Measurements from ENCODE around the gene KRT6A. TPM values are rescaled to one million over a fixed set of nuclear protein-coding genes. Genes with fewer than 3 reads are reported as not detected.

Gene KRT6A
- polyA plus RNA-seq (2012; ENCODE audit: missing spikeins) = not detected

DNA sequence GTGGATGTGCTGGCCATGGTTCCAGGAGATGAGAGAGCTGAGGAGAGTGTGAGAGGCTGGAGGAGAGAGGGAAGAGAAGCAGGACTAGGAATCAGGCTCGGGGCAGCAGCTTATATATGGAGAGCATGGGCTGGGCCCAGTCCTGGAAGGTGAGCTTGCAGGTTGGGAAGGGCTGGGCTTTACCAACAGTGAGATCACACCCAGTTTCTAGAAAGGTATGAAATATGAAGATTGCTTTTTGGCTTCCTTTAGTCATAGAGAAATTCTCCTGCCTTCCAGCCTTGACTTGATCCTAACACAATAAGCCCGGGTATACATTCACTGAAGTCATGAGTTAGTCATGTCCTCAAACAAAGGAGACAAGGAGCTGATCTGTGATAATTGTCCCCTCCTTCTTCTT is at the start of gene KRT6A:
Gene KRT6A (minus strand): TSS at position 86 of the 400 bp plus-strand sequence. CDS start 69 bp downstream, at position 17.
- no peak for TF ChIP-seq POLR2A (IDR thresholded peaks at IDR 0.05; ENCODE audit: low read depth, low read length)
- FAIRE-seq (no peak), DNase-seq (ENCODE audit: insufficient read length) (no peak)

DNA sequence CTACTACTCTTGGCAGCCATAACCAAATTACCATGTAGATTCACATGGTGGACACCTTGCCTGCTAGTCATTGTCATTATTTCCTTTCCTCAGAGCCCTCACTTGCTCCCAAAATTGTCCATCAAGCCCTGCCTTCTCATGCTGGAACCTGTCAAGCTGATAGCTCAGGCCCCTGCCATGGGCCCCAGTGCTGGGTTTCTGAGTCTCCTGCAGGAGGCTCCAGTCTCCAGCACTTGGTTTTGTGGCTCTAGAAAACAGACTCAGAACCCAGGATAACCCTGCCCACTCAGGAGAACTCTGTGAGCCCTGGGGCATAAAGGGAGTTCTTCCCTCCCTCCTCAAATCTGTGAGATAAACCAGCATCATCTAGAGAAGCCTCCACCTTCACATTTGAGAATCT is 49.1 kb upstream of the KRT6A start:
- DNase-seq (ENCODE audit: insufficient read length) = no peak
- no peak for TF ChIP-seq POLR2AphosphoS5 (IDR thresholded peaks at IDR 0.05; ENCODE audit: low read depth, low read length)
- no peak for TF ChIP-seq POLR2A (IDR thresholded peaks at IDR 0.05; ENCODE audit: low read depth, low read length)
- TF ChIP-seq TAF1 (IDR thresholded peaks at IDR 0.05; ENCODE audit: borderline replicate concordance, low read depth, low read length) = no peak
- no peak for FAIRE-seq

DNA sequence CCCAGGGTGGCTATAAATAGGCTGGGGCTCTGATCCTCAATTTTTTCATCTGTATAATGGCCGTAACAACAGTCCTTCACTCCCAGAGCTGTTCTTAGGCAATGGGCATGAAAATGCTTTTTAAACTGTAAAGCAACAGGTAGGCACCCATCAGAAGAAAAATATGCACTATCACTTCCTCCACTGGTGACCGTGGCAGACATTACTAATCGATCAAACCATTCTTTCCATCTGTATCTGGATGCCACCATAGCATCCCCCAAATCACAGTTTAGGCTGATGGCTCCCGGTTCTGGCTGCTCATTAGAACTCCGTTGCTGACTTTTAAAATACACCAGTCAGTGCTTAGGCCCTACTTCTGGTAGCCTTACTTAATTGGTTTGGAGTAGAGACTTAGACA is 48.7 kb upstream of the KRT6A start:
- no peak for FAIRE-seq

DNA sequence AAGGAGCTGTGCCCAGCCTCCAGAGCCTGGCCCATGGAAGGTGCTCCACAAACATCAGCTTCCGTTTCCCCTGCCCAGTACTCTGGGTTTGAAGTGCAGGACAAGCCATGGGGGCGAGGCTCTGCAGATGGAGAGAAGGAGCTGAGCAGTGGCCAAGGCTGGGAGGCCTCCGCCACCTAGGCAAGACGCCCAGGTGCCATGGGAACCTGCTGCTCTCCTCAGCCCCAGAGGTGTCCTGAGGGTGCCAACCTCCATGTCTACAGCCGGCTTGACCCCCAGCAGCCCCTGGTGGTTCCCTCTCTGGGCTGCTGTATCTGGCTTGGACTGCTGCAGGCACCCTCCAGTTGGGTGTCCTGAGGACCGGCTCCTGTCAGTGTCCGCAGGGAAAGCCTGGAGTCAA is 47.5 kb upstream of the KRT6A start:
- FAIRE-seq (no peak), DNase-seq (ENCODE audit: insufficient read length) (no peak)
- TF ChIP-seq TAF1 (IDR thresholded peaks at IDR 0.05; ENCODE audit: borderline replicate concordance, low read depth, low read length) = no peak
- TF ChIP-seq POLR2AphosphoS5 (IDR thresholded peaks at IDR 0.05; ENCODE audit: low read depth, low read length) = no peak
- TF ChIP-seq POLR2A (IDR thresholded peaks at IDR 0.05; ENCODE audit: low read depth, low read length) = no peak

More for the DNA sequence above, 48.7 kb upstream of the KRT6A start:
- DNase-seq (ENCODE audit: insufficient read length) = no peak
- no peak for TF ChIP-seq TAF1 (IDR thresholded peaks at IDR 0.05; ENCODE audit: borderline replicate concordance, low read depth, low read length)
- TF ChIP-seq POLR2A (IDR thresholded peaks at IDR 0.05; ENCODE audit: low read depth, low read length) = no peak
- TF ChIP-seq POLR2AphosphoS5 (IDR thresholded peaks at IDR 0.05; ENCODE audit: low read depth, low read length) = no peak

DNA sequence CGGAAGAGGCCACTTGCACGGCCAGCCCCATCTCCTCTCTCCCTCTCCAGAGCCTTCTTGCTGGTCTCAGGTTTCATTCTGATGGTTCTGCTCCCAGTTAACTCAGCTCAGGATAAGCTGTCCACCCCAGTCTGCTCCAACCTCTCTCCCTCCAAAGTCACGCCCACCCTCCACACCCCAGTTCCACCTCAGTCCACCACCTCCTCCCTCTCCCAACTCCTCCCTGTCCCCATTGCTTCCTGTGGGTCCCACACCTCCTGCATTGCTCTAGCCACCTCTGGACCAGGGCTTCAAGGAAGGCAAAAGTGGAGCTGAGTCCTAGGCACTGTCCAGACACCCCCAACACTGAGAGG is 46.7 kb upstream of the KRT6A start:
- no peak for TF ChIP-seq POLR2AphosphoS5 (IDR thresholded peaks at IDR 0.05; ENCODE audit: low read depth, low read length)
- no peak for TF ChIP-seq TAF1 (IDR thresholded peaks at IDR 0.05; ENCODE audit: borderline replicate concordance, low read depth, low read length)
- TF ChIP-seq POLR2A (IDR thresholded peaks at IDR 0.05; ENCODE audit: low read depth, low read length) = no peak
- FAIRE-seq = no peak
- DNase-seq (ENCODE audit: insufficient read length) = no peak

DNA sequence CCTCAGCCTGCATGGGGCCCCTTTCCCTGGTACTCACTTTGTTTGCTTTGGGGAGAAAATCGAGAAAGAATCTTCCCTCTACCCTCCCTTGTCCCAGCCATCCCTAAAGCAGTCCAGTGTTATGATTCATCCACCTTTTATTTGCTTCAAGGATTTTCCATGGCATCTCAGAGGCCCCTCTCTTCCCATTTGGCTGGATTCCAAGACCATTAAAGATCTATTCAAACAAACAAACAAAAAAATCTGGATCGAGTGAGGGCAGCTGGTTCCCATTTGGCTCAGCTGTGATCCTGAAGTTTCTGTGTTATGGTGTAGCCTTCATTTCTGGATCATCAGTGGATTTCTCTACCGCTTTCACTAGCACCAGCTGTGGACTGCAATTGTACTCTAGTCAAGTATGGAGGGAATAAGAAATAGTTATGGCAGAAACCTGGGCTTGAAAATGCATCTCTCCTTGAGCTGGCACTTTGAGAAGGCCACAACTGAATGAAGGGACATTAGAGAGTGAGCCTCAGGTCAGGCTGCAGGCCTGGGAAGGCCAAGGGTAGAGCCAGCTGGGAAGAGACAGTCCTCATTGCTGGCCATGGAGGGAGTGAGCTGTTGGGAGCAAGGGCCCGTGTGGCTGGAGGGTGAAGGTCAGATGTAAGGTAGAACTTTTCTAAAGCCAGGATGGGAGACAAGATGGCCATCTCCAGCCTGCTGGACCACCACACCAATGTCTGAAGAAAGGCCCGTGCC is 46.2 kb upstream of the KRT6A start:
- DNase-seq (ENCODE audit: insufficient read length) = no peak
- TF ChIP-seq POLR2A (IDR thresholded peaks at IDR 0.05; ENCODE audit: low read depth, low read length) (no peak), POLR2AphosphoS5 (IDR thresholded peaks at IDR 0.05; ENCODE audit: low read depth, low read length) (no peak), TAF1 (IDR thresholded peaks at IDR 0.05; ENCODE audit: borderline replicate concordance, low read depth, low read length) (no peak)
- no peak for FAIRE-seq

DNA sequence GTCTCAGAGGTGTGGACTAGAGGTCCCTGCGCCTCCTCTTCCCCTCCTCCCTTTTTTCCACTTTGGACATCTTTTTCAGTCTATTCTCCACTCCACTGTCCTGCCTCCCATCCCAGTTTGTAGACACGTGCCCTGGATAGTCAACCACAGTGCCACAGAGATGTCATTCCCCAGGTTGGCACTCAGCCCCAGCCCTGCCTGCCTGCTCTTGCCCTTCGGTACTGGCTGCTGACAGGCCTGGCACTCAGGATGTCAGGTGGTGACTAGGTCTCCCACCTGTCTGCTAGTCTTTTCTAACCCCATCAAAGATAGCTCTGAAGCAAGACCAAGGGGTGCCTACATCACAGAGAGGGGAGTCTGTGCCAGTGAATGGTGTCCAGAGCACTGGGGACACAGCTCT is 44.0 kb upstream of the KRT6A start:
- no peak for DNase-seq (ENCODE audit: insufficient read length)
- FAIRE-seq = no peak
- no peak for TF ChIP-seq TAF1 (IDR thresholded peaks at IDR 0.05; ENCODE audit: borderline replicate concordance, low read depth, low read length)
- TF ChIP-seq POLR2A (IDR thresholded peaks at IDR 0.05; ENCODE audit: low read depth, low read length) = no peak
- no peak for TF ChIP-seq POLR2AphosphoS5 (IDR thresholded peaks at IDR 0.05; ENCODE audit: low read depth, low read length)

DNA sequence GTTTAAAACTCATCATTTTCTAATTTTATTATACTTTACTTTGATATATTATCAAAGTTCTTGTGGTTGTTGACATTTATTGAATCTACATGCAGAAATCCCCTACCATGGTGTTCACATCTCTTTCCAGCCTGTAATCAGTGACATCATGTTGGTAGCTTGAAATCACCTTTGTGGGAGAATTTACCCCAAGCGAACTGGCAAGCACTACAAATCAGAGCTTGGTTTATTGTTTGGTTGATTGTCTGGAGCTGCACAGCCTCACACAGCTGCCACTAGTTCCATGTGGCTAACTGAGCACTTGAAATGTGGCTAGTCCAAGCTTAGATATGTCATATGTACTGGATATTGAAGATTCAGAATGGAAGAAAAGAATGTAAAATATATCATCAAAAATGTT is 42.5 kb upstream of the KRT6A start:
- FAIRE-seq (no peak), DNase-seq (ENCODE audit: insufficient read length) (no peak)
- no peak for TF ChIP-seq POLR2AphosphoS5 (IDR thresholded peaks at IDR 0.05; ENCODE audit: low read depth, low read length)
- no peak for TF ChIP-seq POLR2A (IDR thresholded peaks at IDR 0.05; ENCODE audit: low read depth, low read length)
- no peak for TF ChIP-seq TAF1 (IDR thresholded peaks at IDR 0.05; ENCODE audit: borderline replicate concordance, low read depth, low read length)

DNA sequence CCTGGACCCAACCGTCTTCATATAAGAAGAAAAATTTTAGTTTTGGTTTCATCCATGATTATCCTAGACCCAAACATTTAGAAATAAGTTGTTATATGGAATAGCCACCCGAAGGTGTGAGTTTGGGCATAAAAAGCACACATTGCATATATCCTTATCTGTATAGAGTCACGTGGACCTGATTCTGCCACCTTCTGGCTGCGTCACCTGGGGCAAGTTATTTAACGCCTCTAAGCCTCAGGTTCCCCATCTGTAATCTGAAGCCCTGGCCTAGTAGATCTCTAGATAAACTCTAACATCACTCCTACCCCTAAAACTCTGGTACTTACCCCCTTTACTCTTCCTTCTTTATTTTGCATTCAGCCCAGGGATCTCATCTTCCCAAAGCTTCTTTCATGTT is 41.4 kb upstream of the KRT6A start:
- FAIRE-seq = no peak
- TF ChIP-seq POLR2A (IDR thresholded peaks at IDR 0.05; ENCODE audit: low read depth, low read length) (no peak), TAF1 (IDR thresholded peaks at IDR 0.05; ENCODE audit: borderline replicate concordance, low read depth, low read length) (no peak), POLR2AphosphoS5 (IDR thresholded peaks at IDR 0.05; ENCODE audit: low read depth, low read length) (no peak)
- no peak for DNase-seq (ENCODE audit: insufficient read length)

DNA sequence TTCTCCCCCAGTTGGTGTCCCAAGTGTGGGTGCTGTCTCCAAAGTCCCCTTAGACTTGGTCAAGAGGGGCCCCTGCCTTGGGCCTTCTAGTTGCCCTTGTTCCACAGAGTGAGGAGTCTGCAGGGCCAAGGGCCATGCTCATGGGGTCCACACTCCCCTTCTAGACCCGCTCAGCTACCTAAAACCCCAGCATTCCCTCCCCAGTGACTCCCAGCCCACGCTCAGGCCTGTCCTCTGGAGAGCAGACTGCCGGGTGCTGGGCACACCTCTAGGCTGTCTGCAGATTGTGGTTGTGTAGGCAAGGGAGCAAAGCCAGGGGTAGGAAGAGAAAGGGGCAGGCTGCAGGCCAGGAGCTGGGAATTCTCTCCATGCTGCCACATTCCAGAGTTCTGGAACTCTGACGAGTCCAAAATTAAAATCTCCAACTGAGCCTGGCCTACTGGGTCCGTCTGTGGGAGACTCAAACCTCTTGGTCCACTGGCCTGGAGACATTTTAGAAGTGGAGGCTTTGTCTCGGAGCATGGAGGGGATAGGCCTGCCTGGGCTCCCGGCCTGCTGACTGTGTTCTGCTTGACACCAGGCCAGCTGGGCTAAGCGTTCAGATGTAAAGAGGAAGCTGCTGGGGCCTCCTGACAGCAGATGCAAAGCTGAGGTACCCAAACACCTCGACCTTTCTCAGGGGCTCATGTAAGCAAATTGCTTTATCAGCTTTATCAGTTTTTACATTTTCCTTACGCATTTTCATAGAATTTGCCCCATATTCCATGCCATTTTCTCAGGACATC is 40.8 kb upstream of the KRT6A start:
- no peak for DNase-seq (ENCODE audit: insufficient read length)
- no peak for FAIRE-seq
- TF ChIP-seq POLR2A (IDR thresholded peaks at IDR 0.05; ENCODE audit: low read depth, low read length) (no peak), TAF1 (IDR thresholded peaks at IDR 0.05; ENCODE audit: borderline replicate concordance, low read depth, low read length) (no peak), POLR2AphosphoS5 (IDR thresholded peaks at IDR 0.05; ENCODE audit: low read depth, low read length) (no peak)

DNA sequence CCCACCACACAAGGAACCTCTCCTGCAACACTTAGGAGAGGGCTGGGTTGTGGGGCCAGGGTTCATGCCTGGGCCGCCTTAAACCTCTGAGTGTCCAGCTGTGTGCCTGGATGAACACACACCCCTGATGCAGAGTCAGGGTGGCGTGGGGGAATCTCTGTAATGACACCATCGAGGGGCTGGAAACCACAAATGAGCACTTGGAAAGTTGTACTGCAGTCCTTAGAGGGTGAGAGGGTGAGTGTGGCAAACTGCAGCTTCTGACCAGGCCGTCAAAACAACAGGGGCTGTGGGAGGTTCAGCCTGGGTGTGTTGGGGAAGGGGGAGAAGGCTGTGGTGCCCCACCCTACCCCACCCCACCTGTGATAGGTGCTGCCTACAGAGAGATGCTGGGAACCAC is 39.6 kb upstream of the KRT6A start:
- TF ChIP-seq POLR2A (IDR thresholded peaks at IDR 0.05; ENCODE audit: low read depth, low read length) (no peak), POLR2AphosphoS5 (IDR thresholded peaks at IDR 0.05; ENCODE audit: low read depth, low read length) (no peak), TAF1 (IDR thresholded peaks at IDR 0.05; ENCODE audit: borderline replicate concordance, low read depth, low read length) (no peak)
- DNase-seq (ENCODE audit: insufficient read length) = no peak
- no peak for FAIRE-seq

Measured in GM12892 (cell line).